DMS79 (cell line): ENCODE data around the gene DIO2.

Experiments
- DNase-seq: peaks from one replicate; lab custom pipeline; 2025; lab: John Stamatoyannopoulos, UW

The DIO2 gene

GRCh38 chr14:80167793-80168448 is 43.4 kb downstream of the DIO2 start:
- no peak for DNase-seq

GRCh38 chr14:80164991-80165721 is 46.1 kb downstream of the DIO2 start:
- no peak for DNase-seq

DNA sequence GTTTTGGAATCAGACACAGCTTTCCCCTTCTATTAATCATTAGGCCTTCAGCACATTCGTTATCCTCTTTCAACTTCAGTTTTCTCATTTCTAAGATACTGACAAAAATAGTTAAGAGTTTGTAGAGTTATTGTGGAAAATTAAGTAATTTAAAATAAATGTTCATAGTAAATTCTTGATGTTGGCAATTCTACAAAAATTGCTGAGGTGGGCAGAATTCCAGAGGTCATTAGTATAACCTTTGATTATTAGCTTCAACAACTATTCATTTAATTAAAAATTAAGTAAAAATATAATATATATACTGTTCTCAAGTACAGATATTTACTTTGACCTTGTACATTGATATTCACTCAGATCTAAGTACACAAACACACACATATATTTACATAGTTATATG is 58.5 kb downstream of the DIO2 start:
- no peak for DNase-seq

- DNase-seq, result no peak
Measured at GRCh38 chr14:80152166-80152565, 59.1 kb downstream of the DIO2 start.

DNA sequence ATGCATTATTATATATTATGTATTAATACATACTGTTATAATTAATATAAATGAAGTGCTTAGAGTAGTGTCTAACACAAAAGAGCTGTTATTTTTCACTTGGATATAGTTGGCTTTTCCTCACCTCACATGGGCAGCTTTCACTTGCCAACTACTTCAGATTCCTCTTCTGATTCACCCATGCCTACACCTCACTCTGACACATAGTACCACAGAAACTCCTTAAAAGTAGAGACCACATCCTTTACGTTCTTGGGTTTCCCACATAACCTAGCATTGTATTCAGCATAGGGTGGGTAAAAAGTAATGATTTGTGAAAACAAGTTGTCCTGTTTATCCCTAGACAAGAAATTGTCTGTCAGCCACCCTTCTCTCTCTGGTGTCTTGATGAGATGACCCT is 61.0 kb downstream of the DIO2 start:
- no peak for DNase-seq
